IMR-90 (cell line): ENCODE results near the gene DNAH9.

Source experiments
- CEBPB ChIP-seq: IDR thresholded peaks from 2 replicates; pipeline ENCODE4 v1.6.1; 2012; ENCODE audit warnings: low read depth, low read length, improper control_type of control experiment
- MXI1 ChIP-seq: IDR thresholded peaks from 2 replicates; pipeline ENCODE4 v1.6.1; 2012; ENCODE audit warnings: low read depth, mild to moderate bottlenecking, low read length, moderate library complexity, borderline replicate concordance
- POLR2A ChIP-seq: IDR thresholded peaks from 2 replicates; pipeline ENCODE4 v1.6.1; 2012; ENCODE audit warnings: mild to moderate bottlenecking, low read depth, low read length
- RFX5 ChIP-seq: IDR thresholded peaks from 2 replicates; pipeline ENCODE4 v1.8.0; 2012; ENCODE audit warnings: low read depth, mild to moderate bottlenecking, low read length, moderate library complexity
- TF ChIP-seq, protein P1 (sequence below): conservative IDR thresholded peaks from 2 replicates; pipeline ENCODE4 v1.5.1; 2012; ENCODE audit warnings: mild to moderate bottlenecking, low read depth, low read length, improper control_type of control experiment
- TF ChIP-seq, protein P2 (sequence below): fragments of 150-350 bp; IDR thresholded peaks from 2 replicates; pipeline ENCODE4 v1.6.1; 2017; ENCODE audit warnings: mild to moderate bottlenecking, antibody characterized with exemption, low read length, low read depth

DNA sequence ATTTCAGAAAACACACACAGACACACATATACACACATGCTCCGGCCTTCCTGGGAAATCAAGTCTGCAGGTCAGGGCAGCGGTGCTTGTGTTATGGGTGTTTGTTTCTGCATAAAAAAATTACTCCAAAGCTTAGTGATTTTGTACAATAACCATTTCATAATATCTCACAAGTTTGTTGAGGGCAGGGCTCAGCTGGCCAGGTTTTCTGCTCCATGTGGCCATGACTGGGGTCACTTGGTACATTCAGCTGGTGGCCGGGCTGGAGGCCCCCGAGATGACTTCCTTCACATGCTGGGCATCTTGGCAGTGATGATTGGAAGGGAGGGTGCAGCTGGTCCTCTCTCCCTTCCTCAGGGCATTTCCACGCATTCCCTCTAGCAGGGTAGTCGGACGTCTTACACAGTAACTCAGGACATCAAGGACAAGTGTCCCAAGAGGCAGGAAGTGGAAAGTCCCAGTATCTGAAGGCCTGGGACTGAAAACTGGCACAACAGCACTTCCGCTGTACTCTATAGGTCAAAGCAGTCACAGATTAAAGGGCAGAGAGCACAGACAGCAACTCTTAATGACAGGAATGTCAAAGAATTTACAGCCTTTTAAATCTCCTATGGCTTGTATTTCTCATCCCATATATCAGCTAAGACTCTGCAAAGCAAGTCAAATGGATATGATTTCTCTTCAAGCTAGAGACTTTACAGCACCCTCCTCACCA lies 271.6 kb downstream of the DNAH9 start:
- TF ChIP-seq, protein P1, sequence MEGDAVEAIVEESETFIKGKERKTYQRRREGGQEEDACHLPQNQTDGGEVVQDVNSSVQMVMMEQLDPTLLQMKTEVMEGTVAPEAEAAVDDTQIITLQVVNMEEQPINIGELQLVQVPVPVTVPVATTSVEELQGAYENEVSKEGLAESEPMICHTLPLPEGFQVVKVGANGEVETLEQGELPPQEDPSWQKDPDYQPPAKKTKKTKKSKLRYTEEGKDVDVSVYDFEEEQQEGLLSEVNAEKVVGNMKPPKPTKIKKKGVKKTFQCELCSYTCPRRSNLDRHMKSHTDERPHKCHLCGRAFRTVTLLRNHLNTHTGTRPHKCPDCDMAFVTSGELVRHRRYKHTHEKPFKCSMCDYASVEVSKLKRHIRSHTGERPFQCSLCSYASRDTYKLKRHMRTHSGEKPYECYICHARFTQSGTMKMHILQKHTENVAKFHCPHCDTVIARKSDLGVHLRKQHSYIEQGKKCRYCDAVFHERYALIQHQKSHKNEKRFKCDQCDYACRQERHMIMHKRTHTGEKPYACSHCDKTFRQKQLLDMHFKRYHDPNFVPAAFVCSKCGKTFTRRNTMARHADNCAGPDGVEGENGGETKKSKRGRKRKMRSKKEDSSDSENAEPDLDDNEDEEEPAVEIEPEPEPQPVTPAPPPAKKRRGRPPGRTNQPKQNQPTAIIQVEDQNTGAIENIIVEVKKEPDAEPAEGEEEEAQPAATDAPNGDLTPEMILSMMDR = no peak
- TF ChIP-seq, protein P2, sequence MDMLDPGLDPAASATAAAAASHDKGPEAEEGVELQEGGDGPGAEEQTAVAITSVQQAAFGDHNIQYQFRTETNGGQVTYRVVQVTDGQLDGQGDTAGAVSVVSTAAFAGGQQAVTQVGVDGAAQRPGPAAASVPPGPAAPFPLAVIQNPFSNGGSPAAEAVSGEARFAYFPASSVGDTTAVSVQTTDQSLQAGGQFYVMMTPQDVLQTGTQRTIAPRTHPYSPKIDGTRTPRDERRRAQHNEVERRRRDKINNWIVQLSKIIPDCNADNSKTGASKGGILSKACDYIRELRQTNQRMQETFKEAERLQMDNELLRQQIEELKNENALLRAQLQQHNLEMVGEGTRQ = no peak
- no peak for TF ChIP-seq MXI1
- no peak for TF ChIP-seq POLR2A
- no peak for TF ChIP-seq CEBPB
- no peak for TF ChIP-seq RFX5
